ENCODE results near the gene SSTR5.

The SSTR5 gene

DNA sequence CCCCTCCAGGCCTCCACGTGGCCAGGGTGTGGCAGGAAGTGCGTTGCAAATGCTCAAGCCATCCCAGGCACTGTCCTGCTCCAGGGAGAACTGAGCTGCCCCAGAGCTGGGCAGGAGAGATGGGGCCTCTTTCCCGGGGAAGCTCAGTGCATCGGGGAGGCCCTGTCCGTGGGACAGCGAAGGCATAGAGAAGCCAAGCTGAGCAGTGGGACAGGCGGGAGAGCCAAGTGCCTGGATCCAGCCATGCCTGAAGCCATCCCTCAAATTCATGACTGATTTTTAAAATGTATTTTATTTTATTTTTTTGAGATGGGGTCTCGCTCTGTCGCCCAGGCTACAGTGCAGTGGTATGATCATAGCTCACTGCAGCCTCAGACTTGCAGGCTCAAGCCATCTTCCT is 25.4 kb upstream of the SSTR5 start:
- Histone ChIP-seq H3K4me3 (ENCODE audit: insufficient read depth in 1 of 2, low read depth in 1 of 2, low read length in 2 of 2) (no peak overlapping the region), H4K91ac (ENCODE audit: low read length) (no peak overlapping the region), H2BK15ac (ENCODE audit: low read depth, poor library complexity, severe bottlenecking) (no peak overlapping the region), H3K27me3 (ENCODE audit: control insufficient read depth in 1 of 2, insufficient read depth in 1 of 2, low read length in 2 of 2) (peaks cover 0 to 59% of the 10 kb centered on the region in 2 experiments), H3K36me3 (ENCODE audit: control insufficient read depth in 1 of 2, insufficient read depth in 2 of 2, low read depth in 1 of 2, low read length in 2 of 2) (no peaks in the 10 kb centered on the region), H3K4ac (ENCODE audit: low read depth in 1 of 2, low read length in 2 of 2) (no peak overlapping the region), H2AK5ac (ENCODE audit: low read length, severe bottlenecking) (no peak overlapping the region), H2BK120ac (ENCODE audit: low read depth, low read length) (no peak overlapping the region), H3K79me1 (replicated peaks; ENCODE audit: low read length, poor library complexity, severe bottlenecking) (no peaks in the 10 kb centered on the region), H3K27ac (ENCODE audit: low read length, poor library complexity, severe bottlenecking) (no peak overlapping the region), H3K14ac (ENCODE audit: low read length in 2 of 2) (no peak overlapping the region), H2AFZ (ENCODE audit: low read depth, low read length) (no peak overlapping the region), H3K4me1 (ENCODE audit: control insufficient read depth, insufficient read depth, low read depth, low read length) (peaks cover 2% of the 10 kb centered on the region), H3K4me2 (ENCODE audit: low read length, poor library complexity, severe bottlenecking) (no peak overlapping the region), H3K9me3 (ENCODE audit: control insufficient read depth, low read length) (no peaks in the 10 kb centered on the region), H2BK5ac (ENCODE audit: low read depth, low read length, poor library complexity, severe bottlenecking) (no peak overlapping the region), H3K23ac (ENCODE audit: low read length in 2 of 2) (no peak overlapping the region), H3K9ac (ENCODE audit: low read length) (no peak overlapping the region), H3K18ac (ENCODE audit: low read depth in 1 of 2, low read length in 2 of 2) (no peak overlapping the region), H2BK12ac (ENCODE audit: low read length in 2 of 2) (no peak overlapping the region), H4K8ac (ENCODE audit: low read length) (no peak overlapping the region)
- WGBS: 93% methylated on average over 8 of the region's 9 CpGs
- DNase-seq: no peak

DNA sequence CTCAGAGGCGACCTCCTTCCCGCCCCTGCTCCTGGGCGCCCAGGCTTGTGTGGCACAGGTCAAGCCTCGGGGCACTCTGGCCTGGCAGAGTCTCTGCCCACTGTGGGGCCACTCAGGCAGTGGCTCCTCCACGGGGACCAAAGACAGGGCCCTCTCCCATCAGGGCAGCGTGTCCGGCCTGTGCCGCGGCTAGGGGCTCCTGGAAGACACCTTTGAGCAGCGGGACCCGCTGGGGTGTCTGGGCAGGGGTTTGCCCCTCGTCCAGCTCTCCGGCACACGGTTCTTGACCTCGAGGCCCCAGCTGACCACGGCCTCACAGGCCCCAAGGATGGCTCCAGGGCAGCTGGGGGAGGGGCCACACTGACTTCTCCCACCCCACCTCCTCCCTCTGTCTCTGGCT is 24.7 kb upstream of the SSTR5 start:
- H3K79me1 ChIP-seq (replicated peaks; ENCODE audit: low read length, poor library complexity, severe bottlenecking): no peaks in the 10 kb centered on the region
- 90% methylated on average over 16 of the region's 16 CpGs for WGBS
- no peak overlapping the region for H3K4me2 ChIP-seq (ENCODE audit: low read length, poor library complexity, severe bottlenecking)
- H3K36me3 ChIP-seq (ENCODE audit: control insufficient read depth in 1 of 2, insufficient read depth in 2 of 2, low read depth in 1 of 2, low read length in 2 of 2): no peaks in the 10 kb centered on the region
- DNase-seq: no peak
- H2BK15ac ChIP-seq (ENCODE audit: low read depth, poor library complexity, severe bottlenecking): no peak overlapping the region
- no peak overlapping the region for H2AFZ ChIP-seq (ENCODE audit: low read depth, low read length)
- H3K14ac ChIP-seq (ENCODE audit: low read length in 2 of 2): no peak overlapping the region
- no peak overlapping the region for H4K91ac ChIP-seq (ENCODE audit: low read length)
- no peak overlapping the region for H4K8ac ChIP-seq (ENCODE audit: low read length)
- H3K4me3 ChIP-seq (ENCODE audit: insufficient read depth in 1 of 2, low read depth in 1 of 2, low read length in 2 of 2): no peak overlapping the region
- no peak overlapping the region for H3K4ac ChIP-seq (ENCODE audit: low read depth in 1 of 2, low read length in 2 of 2)
- H3K4me1 ChIP-seq (ENCODE audit: control insufficient read depth, insufficient read depth, low read depth, low read length): peaks cover 2% of the 10 kb centered on the region
- no peak overlapping the region for H3K18ac ChIP-seq (ENCODE audit: low read depth in 1 of 2, low read length in 2 of 2)
- no peaks in the 10 kb centered on the region for H3K9me3 ChIP-seq (ENCODE audit: control insufficient read depth, low read length)
- H2AK5ac ChIP-seq (ENCODE audit: low read length, severe bottlenecking): no peak overlapping the region
- no peak overlapping the region for H2BK12ac ChIP-seq (ENCODE audit: low read length in 2 of 2)
- peaks cover 3 to 59% of the 10 kb centered on the region in 2 experiments for H3K27me3 ChIP-seq (ENCODE audit: control insufficient read depth in 1 of 2, insufficient read depth in 1 of 2, low read length in 2 of 2)
- no peak overlapping the region for H3K9ac ChIP-seq (ENCODE audit: low read length)
- H3K23ac ChIP-seq (ENCODE audit: low read length in 2 of 2): no peak overlapping the region
- H2BK5ac ChIP-seq (ENCODE audit: low read depth, low read length, poor library complexity, severe bottlenecking): no peak overlapping the region
- H2BK120ac ChIP-seq (ENCODE audit: low read depth, low read length): no peak overlapping the region
- no peak overlapping the region for H3K27ac ChIP-seq (ENCODE audit: low read length, poor library complexity, severe bottlenecking)

DNA sequence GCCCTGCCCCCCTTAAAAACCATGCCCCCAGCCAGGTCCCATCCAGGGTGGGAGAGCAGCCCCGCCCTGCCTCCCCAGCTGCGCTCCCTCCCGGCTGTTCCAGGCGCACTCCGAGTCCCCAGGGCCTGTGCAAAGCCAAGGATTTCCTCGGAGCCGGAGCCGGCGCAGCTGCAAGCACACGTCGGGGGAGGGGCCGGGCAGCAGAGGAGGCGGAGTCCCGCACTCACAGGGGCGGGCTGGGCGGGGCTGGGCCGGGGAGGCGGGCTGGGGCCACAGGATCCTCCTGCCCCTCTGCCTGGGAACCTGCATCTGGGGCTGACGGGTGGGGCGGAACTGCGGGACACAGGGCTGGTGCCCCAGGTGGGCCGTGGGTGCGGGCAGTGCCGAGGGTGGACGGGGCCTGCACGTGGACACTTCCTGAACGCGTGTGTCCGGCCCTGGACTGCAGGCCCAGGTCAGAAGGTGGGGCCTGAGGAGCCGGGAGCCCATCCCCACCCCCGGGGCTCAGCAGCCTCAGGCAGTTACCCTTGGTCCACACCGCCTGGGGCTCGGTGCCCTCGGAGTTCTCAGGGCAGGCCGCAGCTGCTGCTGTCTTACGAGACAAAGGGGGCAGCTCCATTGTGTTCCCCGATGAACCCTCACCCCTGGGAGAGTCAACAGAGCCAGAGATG is 24.0 kb upstream of the SSTR5 start:
- Histone ChIP-seq H2AFZ (ENCODE audit: low read depth, low read length) (no peak overlapping the region), H3K79me1 (replicated peaks; ENCODE audit: low read length, poor library complexity, severe bottlenecking) (no peaks in the 10 kb centered on the region), H2BK5ac (ENCODE audit: low read depth, low read length, poor library complexity, severe bottlenecking) (no peak overlapping the region), H3K9me3 (ENCODE audit: control insufficient read depth, low read length) (no peaks in the 10 kb centered on the region), H3K4me2 (ENCODE audit: low read length, poor library complexity, severe bottlenecking) (no peak overlapping the region), H3K36me3 (ENCODE audit: control insufficient read depth in 1 of 2, insufficient read depth in 2 of 2, low read depth in 1 of 2, low read length in 2 of 2) (no peaks in the 10 kb centered on the region), H3K14ac (ENCODE audit: low read length in 2 of 2) (no peak overlapping the region), H3K4me1 (ENCODE audit: control insufficient read depth, insufficient read depth, low read depth, low read length) (peaks cover 2% of the 10 kb centered on the region), H2AK5ac (ENCODE audit: low read length, severe bottlenecking) (no peak overlapping the region), H4K91ac (ENCODE audit: low read length) (no peak overlapping the region), H2BK15ac (ENCODE audit: low read depth, poor library complexity, severe bottlenecking) (no peak overlapping the region), H3K4me3 (ENCODE audit: insufficient read depth in 1 of 2, low read depth in 1 of 2, low read length in 2 of 2) (no peak overlapping the region), H4K8ac (ENCODE audit: low read length) (no peak overlapping the region), H3K9ac (ENCODE audit: low read length) (no peak overlapping the region), H3K27ac (ENCODE audit: low read length, poor library complexity, severe bottlenecking) (no peak overlapping the region), H2BK12ac (ENCODE audit: low read length in 2 of 2) (no peak overlapping the region), H2BK120ac (ENCODE audit: low read depth, low read length) (no peak overlapping the region), H3K18ac (ENCODE audit: low read depth in 1 of 2, low read length in 2 of 2) (no peak overlapping the region), H3K23ac (ENCODE audit: low read length in 2 of 2) (no peak overlapping the region), H3K4ac (ENCODE audit: low read depth in 1 of 2, low read length in 2 of 2) (no peak overlapping the region), H3K27me3 (ENCODE audit: control insufficient read depth in 1 of 2, insufficient read depth in 1 of 2, low read length in 2 of 2) (peaks cover 3 to 59% of the 10 kb centered on the region in 2 experiments)
- DNase-seq: peak; percentile 9
- WGBS: 41% methylated on average over 33 of the region's 37 CpGs

DNA sequence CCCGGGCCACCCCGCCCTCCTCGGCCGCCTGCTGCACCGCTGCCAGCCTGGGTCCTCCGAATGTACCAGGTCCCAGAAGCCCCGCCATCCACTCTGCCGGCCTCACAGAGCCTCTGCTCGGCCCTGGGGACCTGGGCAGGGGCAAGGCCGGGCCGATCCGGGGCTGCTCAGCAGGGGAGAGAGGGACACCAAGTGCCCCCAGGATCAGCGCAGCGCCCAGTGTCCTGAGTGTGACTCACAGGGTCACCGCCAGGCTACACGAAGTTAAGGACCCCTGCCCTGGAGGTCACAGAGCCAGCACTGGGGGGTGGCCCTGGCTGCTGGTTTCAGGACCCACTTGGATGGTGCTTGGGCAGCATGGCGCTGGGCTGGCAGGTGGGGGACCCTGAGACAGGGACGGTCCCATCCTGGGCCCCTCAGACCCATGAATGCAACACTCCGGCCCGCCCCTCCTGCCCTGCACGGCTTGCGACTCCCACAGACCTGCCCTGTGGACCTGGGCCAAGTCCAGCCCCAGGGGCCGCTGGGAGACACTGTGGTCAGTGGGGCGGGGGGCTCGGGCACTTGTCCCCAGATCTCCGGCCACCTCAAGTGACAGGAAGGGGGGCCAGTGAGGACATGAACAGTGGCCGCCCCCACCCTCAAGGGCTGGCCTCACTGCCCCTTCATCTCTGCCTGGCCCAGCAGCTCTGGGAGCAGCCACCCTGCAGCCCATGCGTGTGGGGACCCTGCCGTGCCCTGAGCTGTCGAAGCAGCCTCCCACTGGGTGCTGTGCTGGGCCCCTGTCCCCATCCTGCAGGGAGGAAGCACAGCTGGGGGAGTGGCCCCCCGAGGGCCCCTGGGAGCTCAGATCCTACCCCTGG is 23.2 kb upstream of the SSTR5 start:
- Histone ChIP-seq H3K27ac (ENCODE audit: low read length, poor library complexity, severe bottlenecking) (no peak overlapping the region), H2BK120ac (ENCODE audit: low read depth, low read length) (no peak overlapping the region), H3K23ac (ENCODE audit: low read length in 2 of 2) (no peak overlapping the region), H3K14ac (ENCODE audit: low read length in 2 of 2) (no peak overlapping the region), H3K9ac (ENCODE audit: low read length) (no peak overlapping the region), H3K9me3 (ENCODE audit: control insufficient read depth, low read length) (no peaks in the 10 kb centered on the region), H2AK5ac (ENCODE audit: low read length, severe bottlenecking) (no peak overlapping the region), H3K36me3 (ENCODE audit: control insufficient read depth in 1 of 2, insufficient read depth in 2 of 2, low read depth in 1 of 2, low read length in 2 of 2) (no peaks in the 10 kb centered on the region), H2BK15ac (ENCODE audit: low read depth, poor library complexity, severe bottlenecking) (no peak overlapping the region), H3K4me2 (ENCODE audit: low read length, poor library complexity, severe bottlenecking) (no peak overlapping the region), H2AFZ (ENCODE audit: low read depth, low read length) (no peak overlapping the region), H4K91ac (ENCODE audit: low read length) (no peak overlapping the region), H3K4ac (ENCODE audit: low read depth in 1 of 2, low read length in 2 of 2) (no peak overlapping the region), H3K79me1 (replicated peaks; ENCODE audit: low read length, poor library complexity, severe bottlenecking) (no peaks in the 10 kb centered on the region), H3K4me1 (ENCODE audit: control insufficient read depth, insufficient read depth, low read depth, low read length) (peaks cover 2% of the 10 kb centered on the region), H2BK12ac (ENCODE audit: low read length in 2 of 2) (no peak overlapping the region), H2BK5ac (ENCODE audit: low read depth, low read length, poor library complexity, severe bottlenecking) (no peak overlapping the region), H3K27me3 (ENCODE audit: control insufficient read depth in 1 of 2, insufficient read depth in 1 of 2, low read length in 2 of 2) (peaks cover 3 to 54% of the 10 kb centered on the region in 2 experiments), H3K4me3 (ENCODE audit: insufficient read depth in 1 of 2, low read depth in 1 of 2, low read length in 2 of 2) (no peak overlapping the region), H4K8ac (ENCODE audit: low read length) (no peak overlapping the region), H3K18ac (ENCODE audit: low read depth in 1 of 2, low read length in 2 of 2) (no peak overlapping the region)
- 83% methylated on average over 31 of the region's 31 CpGs for WGBS
- DNase-seq: no peak
